Measurements from ENCODE around the gene ALCAM. TPM values are rescaled to one million over a fixed set of nuclear protein-coding genes. Genes with fewer than 3 reads are reported as not detected.

The ALCAM gene
- total RNA-seq, 1 experiment from 2014 or later: 32.3 TPM

GRCh38 chr3:105398437-105398836 lies 31.7 kb downstream of the ALCAM start:
- no peak for TF ChIP-seq POLR2AphosphoS5 (IDR thresholded peaks at IDR 0.05; ENCODE audit: low read depth, low read length)
- no peak for TF ChIP-seq SIN3A (IDR thresholded peaks at IDR 0.05; ENCODE audit: borderline replicate concordance, insufficient read depth, low read depth, low read length)
- TF ChIP-seq CTCF (IDR thresholded peaks at IDR 0.05): no peak
- no peaks in the 10 kb centered on the region for H3K27me3 ChIP-seq (ENCODE audit: control insufficient read depth, insufficient read depth, low read length)
- peaks cover 3% of the 10 kb centered on the region; the same call in 1 of the 2 replicates for H3K4me1 ChIP-seq (ENCODE audit: control insufficient read depth, insufficient read depth, low read length)
- no TSS peak for BruUV-seq (replicated peaks)
- POLR2A ChIA-PET: no interaction called here
- ATAC-seq (no peak), DNase-seq (ENCODE audit: low read depth, low spot score) (no peak)
- no peaks in the 10 kb centered on the region for H3K36me3 ChIP-seq (ENCODE audit: control insufficient read depth, insufficient read depth, low read length)
- no peak overlapping the region for H3K4me3 ChIP-seq (ENCODE audit: low read depth in 2 of 2, low read length in 2 of 2)
- no peak overlapping the region for H3K27ac ChIP-seq (ENCODE audit: low read length)
- intact Hi-C loops (cut with micrococcal nuclease; ENCODE audit: unreplicated experiment) (no loop called here), in situ Hi-C loops (cut with HindIII; ENCODE audit: low pct_unique_long_range_greater_than_20kb, low sequenced_read_pairs) (no loop called here)
- 0 out of 2 replicates have a peak, but pooled peaks cover 1% of the 10 kb centered on the region for H3K9me3 ChIP-seq (ENCODE audit: control insufficient read depth, insufficient read depth, low read depth, low read length)
- CTCF ChIA-PET: no interaction called here

GRCh38 chr3:105399062-105399461 lies 32.4 kb downstream of the ALCAM start:
- Histone ChIP-seq H3K27me3 (ENCODE audit: control insufficient read depth, insufficient read depth, low read length) (no peaks in the 10 kb centered on the region), H3K36me3 (ENCODE audit: control insufficient read depth, insufficient read depth, low read length) (no peaks in the 10 kb centered on the region), H3K4me1 (ENCODE audit: control insufficient read depth, insufficient read depth, low read length) (peaks cover 3% of the 10 kb centered on the region; the same call in 1 of the 2 replicates), H3K4me3 (ENCODE audit: low read depth in 2 of 2, low read length in 2 of 2) (no peak overlapping the region), H3K9me3 (ENCODE audit: control insufficient read depth, insufficient read depth, low read depth, low read length) (0 out of 2 replicates have a peak, but pooled peaks cover 2% of the 10 kb centered on the region), H3K27ac (ENCODE audit: low read length) (no peak overlapping the region)
- DNase-seq (ENCODE audit: low read depth, low spot score) (no peak), ATAC-seq (no peak)
- BruUV-seq (replicated peaks): no TSS peak
- ChIA-PET CTCF (no interaction called here), POLR2A (no interaction called here)
- intact Hi-C loops (cut with micrococcal nuclease; ENCODE audit: unreplicated experiment): no loop called here
- in situ Hi-C loops (cut with HindIII; ENCODE audit: low pct_unique_long_range_greater_than_20kb, low sequenced_read_pairs): no loop called here
- no peak for TF ChIP-seq POLR2AphosphoS5 (IDR thresholded peaks at IDR 0.05; ENCODE audit: low read depth, low read length)
- TF ChIP-seq TCF7L2 (IDR thresholded peaks at IDR 0.05; ENCODE audit: low read depth, low read length): no peak
- TF ChIP-seq REST (IDR thresholded peaks at IDR 0.05; ENCODE audit: insufficient read depth in 1 of 2, low read depth in 2 of 2, low read length in 1 of 2): no peak
- no peak for TF ChIP-seq SIN3A (IDR thresholded peaks at IDR 0.05; ENCODE audit: borderline replicate concordance, insufficient read depth, low read depth, low read length)
- TF ChIP-seq CTCF (IDR thresholded peaks at IDR 0.05): no peak

Data from Panc1 (cell line).